Middle frontal gyrus (tissue), 1 donor: ENCODE results near the gene MTMR1.

Experiments
- DNase-seq: peaks from one replicate; pipeline ENCODE4 v3.0.0-alpha.2; 2015; ENCODE audit warnings: low spot score; ENCODE audit errors: extremely low spot score

Gene MTMR1

DNA sequence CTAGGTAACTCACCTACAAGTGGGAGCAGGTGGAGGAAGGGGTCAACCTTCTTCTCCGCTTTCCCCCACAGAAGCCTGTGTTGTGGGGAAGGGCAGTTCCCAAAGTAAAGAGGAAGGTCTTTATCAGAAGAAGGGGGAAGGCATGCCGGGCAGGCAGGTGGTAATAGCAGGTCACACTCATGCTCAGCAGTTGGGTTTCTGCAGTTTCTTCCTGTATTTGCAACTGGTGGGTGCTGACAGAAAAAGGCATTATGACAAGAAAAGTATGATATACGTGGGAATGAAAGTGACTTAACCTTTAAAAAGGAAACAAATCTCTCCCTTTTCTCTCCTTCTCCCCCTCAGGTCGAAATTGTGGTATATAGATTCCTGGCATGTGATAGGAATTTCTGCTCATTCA, 3.7 kb downstream of the MTMR1 start:
- DNase-seq, result no peak

DNA sequence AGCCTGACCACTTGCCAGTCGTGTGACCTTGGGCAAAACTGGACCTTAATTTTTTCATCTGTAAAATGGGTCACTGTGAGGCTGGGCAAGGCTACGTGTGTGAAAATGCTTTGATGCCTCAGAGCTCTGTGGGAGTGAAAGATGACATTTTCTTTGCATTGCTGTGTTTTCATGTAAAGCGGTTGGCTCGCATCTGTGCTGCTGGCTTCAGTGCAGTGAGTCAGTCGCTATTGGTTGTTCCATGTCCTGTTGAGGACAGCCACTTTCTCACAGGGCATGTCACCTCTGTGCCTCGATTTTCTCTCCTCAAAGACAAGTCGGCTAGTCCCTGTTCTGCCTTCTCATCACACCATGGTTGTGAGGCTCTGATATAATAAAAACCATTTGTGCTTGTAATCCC, 4.4 kb downstream of the MTMR1 start:
- no peak for DNase-seq

DNA sequence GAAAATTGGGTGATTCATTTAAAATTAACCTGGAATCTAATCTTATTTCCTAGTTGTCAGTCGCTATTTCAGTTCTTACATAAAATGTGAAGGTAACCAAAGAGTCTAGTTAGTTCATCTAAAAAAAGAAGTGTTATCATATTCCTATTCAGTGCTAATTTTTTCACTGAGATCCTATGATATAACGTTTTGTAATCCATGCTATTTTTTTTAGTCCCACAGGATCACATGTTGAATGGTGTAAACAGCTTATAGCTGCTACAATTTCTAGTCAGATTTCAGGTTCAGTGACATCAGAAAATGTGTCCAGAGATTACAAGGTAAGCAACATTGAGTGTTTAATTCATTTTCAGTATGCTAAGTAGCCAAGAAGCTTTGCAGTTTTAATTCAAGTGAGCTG, 5.8 kb downstream of the MTMR1 start:
- no peak for DNase-seq

DNA sequence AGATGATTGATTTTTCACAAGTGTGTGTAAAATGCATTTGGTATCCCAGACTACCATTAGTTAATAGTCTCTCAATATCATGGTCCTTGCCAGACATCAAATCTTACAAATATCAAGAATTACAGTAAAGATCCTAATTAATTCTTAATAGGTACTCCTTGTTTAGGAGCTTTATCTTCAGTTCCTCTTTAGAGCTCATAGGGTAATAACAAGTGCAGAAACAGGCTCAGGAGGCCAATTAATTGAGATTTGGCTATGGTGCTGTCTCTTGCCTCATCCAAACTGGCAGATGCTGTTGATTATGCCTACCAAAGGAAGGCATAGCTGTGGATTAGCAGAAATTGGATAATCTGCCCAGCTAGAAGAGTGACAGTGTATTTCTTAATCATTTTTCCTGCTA, 6.9 kb downstream of the MTMR1 start:
- no peak for DNase-seq

DNA sequence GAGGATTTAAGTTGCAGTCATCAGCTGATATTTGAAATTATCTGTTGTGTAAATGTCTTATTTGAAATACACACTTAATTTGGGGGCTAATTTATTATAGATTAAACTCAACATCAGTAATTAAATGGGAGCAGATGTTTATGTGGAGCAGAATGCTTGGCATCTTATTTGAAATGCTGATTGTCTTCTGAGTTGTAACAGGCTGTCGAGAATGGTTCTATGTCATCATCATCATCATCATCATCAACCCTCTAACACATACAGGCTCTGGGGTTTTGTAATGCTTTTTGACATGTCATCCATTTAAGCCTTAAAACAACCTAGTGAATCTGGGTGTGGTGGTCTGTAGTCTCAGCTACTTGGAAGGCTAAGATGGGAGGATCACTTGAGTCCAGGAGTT, 8.2 kb downstream of the MTMR1 start:
- DNase-seq, result no peak

DNA sequence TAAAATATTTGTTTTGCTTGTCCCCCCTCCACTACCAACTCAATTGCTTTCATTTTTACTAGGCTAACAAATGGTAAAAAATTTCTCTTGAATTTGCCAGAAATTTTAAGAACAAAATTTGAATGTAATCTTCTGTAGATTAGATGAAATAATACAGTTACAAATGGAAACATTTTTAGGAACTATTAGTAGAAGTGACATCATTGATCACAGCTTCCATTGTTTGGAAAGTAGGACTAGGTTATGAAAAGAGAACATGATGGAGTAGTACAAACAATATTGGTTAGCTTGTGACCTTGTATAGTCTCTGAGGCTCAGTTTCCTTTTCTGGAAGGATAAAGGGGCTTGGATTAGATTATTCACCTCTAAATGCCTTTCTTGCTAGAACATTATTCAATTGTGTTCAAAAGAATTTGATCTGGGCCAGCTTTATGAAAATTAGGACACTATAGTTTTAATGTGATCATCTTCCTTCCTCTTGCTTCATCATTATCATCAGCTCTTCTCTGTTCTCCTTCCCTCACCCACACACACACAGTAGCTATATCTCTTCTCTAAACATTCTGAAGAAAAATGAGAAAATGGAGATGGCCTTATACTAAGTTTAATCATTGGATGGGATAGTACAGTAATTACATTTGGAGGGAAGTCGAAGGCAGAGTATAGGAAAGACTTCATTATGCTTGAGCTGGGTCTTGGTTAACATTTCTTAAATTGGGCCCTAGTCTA, 9.9 kb downstream of the MTMR1 start:
- no peak for DNase-seq

DNA sequence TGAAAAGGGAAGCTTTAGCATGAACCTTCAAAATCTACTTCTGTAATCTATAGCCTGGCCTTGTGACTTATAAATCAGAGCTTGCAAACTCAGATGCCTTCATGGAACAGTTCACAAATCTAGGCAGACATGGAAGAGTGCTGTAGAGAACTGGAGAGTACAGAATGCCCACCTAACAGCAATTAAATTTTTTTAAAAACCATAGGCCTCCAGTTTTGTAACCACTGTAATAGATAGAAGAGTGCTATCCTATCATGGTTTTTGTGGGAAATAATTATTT, 10.4 kb downstream of the MTMR1 start:
- DNase-seq, result no peak

DNA sequence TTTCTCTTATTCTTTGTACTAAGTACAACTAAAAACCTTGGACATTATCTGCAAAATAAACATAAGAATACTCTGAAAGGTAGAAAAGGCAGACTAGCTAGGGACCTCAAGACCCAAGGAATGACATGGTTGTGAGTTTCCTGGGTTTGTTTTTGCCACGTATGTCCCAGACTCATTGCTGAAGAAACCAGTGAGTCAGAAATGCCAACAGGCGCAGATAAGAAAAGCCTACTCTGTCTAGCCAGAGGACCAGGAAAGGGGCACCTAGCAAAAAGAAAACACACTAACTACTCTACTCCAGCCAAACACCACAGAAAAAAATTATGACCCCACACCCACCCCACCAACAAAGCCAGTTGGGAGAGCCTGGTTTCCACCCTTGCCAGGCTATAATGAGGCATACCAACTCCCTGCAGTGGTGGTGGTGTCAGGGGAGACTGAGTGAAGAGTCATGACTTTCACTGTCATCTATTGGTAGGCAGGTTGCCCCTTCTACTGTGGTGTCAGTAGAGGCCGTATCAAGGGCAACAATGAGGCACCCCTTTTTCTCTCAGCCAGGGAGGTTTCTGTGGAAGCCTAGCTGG, 10.9 kb downstream of the MTMR1 start:
- DNase-seq, result no peak

DNA sequence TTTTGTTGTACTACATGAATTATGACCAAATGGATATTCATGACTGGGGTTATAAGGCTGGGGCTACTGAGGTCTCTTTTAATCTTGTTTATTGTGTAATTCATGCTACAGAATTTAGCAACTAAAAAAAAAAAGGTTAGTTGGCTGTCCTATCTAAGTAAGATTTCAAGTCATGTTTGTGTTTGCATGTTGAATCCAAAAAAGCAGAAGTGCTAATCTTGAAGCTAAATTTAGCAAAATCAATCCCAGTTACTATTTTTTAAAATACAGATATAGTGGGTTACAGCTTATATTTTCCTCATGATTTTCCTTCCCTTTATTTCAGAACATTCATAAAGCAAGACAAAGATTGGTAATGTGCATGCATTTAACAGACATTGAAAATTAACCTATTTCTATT, 19.4 kb downstream of the MTMR1 start:
- DNase-seq, result no peak

DNA sequence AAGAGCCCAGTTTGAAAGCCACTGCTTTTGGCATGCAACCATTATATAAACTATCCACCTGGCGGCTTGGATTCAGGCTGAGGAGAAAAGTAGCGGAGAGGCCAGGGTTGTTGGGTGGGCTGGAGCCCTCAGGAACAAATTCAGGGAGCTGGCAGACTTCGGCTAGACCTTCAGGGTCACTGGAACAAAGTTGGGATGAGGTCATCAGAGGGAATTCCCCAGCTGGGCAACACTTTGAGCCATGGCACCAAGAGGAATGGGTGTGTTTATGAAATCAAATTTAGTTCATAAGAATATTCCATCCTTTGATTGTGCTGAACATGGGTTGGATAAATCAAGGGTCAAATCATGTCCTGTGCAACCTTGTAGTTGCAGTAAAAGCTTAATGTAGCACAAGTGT, 22.0 kb downstream of the MTMR1 start:
- no peak for DNase-seq

DNA sequence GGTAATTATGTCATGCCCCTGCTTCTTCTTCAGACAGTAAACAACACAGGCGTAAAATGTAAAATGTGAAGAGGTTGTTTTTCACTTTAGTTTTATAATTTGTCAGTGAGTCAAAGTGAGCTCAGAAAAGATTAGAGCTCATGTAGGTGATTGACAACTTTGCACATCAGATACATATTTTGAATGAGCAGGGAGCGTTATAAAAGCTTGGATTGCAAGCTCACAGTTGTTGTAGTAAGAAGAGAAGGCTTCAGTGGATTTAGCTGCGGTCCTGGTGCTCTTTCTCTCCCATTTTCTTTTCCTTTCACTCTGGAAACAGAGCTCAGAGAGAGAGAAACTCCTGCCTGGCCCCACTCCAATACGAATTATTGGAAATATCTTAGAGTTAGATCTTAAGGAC, 26.4 kb downstream of the MTMR1 start:
- no peak for DNase-seq

DNA sequence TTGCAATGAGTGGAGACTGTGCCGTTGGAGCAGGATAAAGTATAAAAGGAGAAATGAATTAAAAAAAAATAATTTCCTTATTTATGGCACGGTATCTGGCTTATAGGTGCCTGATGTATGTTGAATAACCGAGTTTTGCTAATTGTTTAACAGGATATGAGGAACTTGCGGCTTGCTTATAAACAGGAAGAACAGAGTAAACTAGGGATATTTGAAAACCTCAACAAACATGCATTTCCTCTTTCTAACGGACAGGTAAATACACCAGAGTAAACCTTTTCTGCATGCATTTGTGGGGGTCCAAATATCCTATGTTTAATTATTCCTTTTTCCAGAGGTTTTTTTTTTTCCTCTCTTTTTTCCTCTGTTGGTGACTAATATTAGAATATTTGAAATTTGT, 36.8 kb downstream of the MTMR1 start:
- DNase-seq, result no peak

DNA sequence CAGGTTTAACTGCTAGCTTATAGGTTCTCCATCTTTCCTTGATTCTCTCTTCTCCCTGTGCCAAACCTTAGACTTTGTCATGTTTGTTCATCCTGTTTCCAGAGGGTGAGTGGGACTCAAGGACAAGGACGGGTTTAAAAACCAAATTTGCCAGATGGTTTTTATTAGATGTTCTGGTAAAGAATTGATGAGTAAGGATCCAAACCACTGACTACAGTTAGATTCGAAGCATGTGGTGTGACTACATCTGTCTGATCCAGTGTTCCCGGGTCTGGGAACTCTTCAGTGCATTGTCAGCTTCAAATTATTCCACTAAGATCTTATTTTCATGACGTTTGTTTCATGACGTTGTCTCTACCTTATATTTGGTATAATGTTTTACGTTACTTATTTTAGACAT, 37.5 kb downstream of the MTMR1 start:
- no peak for DNase-seq

DNA sequence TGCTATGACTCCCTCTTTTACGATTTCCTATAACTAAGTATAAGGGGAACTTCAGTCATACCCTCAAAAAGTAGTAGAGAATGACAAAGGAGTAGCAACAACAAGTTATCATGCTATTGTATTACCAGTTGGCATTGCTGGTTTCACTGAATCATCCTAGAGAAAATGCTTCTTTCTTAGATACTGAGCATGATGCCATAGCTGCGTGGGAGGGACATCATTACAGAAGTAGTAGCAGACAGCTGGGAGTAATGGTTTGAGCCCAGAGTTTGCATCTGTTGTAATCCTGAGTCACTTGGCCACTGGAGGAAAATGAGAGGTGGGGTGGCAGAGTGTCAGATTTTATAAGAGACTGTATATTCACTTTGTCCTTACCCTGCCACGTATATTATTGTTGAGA, 38.6 kb downstream of the MTMR1 start:
- DNase-seq, result no peak

DNA sequence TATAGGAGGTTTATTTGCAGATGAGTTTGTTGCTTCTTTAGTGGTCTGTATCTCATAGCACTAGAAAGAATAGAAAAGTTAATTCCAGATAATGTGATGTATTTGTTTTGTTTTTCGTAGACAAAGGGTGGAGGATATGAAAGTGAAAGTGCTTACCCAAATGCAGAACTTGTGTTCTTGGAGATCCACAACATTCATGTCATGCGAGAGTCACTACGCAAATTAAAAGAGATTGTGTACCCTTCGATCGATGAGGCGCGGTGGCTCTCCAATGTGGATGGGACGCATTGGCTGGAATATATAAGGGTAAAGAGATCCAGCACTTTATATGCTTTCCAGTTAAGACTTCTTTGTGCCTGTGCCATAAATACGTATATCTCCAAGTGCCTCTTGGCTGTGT, 43.3 kb downstream of the MTMR1 start:
- no peak for DNase-seq

DNA sequence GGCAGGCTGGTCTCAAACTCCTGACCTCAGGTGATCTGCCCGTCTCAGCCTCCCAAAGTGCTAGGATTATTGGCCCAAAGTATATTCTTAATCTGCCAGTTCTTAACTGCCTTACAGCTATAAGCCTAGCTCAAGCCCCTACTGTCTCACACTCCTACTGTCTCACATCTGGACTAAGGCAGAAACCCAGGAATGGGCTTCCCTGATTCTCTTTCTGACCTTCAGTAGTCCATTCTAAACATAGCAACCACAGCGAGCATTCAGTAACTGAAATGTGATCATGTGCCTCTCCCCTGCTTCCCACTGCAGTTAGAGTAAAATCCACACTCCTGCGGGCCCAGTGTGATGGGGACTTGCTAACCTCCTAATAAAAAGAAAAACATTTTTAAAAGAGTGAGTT, 58.9 kb downstream of the MTMR1 start:
- no peak for DNase-seq

DNA sequence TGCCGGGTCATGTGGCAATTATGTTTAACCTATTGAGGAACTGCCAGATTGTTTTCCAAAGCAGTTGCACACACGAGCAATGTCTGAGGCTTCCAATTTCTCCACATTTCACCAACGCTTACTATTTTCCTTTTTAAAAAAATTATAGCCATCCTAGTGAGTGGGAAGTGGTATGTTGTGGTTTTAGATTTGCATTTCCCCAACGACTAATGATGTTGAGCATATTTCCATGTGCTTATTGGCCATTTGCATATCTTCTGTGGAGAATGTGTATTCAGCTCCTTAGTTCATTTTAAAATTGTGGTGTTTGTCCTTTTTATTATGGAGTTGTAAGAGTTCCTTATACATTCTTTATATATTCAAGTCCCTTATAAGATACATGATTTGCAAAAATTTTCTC, 60.2 kb downstream of the MTMR1 start:
- no peak for DNase-seq

DNA sequence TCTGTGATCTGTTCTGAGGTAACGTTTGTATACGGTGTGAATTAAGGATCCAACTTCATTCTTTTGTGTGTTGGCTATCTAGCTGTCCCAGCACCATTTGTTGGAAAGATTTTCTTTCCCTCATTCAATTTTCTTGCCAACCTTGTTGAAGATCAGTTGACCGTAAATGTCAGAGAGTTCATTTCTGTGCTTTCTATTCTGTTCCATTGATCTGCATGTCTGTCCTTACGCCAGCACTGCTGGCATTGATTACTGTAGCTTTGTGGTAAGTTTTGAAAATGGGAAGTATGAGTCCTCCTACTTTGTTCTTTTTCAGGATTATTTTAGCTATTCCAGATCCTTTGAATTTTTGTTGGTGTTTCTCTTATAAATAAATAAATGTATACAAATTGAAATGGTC, 60.8 kb downstream of the MTMR1 start:
- DNase-seq, result no peak

DNA sequence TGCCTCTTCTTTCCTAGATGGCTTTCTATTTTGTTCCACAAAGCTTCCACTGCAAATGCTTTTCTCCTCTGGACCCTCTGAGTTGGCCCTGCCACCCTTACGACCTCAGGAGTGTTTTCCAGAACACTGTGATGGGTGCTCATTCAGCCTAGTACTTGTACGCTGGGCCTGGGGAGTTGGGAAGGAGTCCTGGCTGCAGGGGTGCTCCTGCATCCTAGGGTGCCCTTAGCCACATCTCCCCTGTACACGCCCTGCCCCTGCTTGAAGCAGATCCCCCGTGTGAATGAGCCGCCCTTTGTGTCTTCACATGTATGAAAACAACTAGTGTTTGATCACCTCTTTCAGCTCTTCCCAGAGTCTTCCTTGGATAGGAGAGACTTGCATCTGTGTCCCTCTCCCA, 64.2 kb downstream of the MTMR1 start:
- DNase-seq, result no peak

DNA sequence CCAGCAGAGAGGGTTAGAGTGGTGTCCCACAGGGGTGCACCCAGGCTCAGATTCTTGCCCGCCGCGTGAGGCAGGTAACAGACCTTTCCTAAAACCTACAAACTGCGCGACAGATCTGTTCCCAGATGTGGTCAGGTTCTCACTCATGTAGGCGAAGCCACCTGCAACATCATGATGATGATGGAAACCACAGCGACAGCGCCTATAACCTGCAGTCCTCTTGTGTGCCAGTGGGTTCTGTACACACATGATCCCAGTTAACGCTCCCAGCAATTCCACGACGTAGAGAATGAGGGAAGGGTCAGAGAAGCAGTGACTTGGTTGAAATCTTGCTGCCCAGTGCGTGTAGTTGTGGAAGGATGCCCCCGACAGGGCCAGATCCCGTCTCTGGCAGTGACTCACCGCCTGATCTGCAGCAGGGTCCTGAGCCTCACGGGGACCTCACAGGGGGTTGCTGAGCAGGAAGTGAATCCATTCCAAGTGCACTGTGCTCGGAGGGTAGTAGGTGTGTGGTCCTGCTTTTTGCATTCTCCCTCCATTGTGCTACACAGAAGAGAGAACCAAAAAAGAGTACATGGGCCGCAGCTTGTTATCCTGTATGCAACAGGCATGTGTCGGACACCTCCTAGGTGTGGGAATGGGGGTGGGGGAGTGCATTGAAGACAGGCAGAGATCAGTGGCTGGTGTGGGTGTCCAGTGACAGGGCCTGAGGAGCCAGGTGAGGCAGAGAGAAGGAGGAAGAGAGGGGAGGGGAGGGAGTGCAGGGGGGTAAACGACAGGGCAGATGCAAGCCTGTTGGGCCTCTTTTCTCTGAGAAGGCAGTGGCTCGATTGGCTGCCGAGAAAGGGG, 66.6 kb downstream of the MTMR1 start:
- no peak for DNase-seq

DNA sequence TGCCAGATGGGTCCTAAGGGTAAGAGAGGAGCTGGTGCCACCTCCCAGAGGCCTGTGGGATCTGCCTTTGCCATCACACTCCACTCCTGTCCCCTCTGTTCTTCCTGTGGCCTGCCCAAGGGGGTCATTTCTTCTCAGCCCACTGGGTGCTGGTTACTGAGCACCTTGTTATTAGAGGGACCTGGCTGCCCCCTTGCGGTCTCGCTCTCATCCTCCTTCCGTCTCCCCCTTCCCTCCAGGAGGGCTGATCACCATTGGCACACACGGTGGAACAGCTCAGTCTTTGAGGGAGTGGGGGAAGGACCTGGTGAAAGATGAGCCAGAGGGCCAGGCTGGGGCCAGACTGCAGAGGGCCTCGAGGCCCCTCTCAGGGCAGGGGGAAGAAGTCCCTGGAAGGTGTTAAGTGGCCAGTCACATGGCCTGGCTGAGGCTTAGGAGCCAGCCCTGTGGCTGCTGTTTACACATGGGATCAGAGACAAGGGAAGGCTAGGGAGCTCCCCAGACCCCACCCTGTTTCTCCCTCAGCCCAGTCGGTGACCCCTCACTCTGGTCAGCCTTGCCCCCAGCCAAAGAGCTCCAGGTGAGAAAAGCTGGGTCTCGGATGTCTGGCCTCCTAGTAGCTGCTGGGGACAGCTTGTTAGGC, 68.1 kb downstream of the MTMR1 start:
- DNase-seq, result no peak

DNA sequence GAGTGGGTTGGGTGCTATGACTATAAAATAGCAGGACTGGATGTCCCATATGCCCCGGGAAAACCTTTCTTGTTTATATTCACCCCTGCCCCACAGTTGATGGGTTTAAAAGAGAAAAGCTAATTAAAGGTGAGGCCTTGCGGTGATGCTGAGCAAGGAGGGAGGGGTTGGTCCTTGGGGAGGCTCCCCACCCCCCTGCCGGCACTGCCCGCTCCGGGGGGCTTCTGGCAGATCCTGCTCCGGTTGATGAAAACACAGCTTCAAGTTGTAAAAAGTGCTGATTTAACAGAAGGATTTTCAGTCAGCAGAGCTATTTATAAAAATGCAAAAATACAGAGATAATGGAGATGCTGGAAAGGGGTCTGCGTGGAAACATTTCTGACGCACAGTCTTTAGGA, 68.6 kb downstream of the MTMR1 start:
- no peak for DNase-seq
